Uterus (tissue), 4 donors: ENCODE measurements around the gene PREX1. TPM values are rescaled to one million over a fixed set of nuclear protein-coding genes. Genes with fewer than 3 reads are reported as not detected.

Experiments
- DNase-seq, 2 donors: peaks; one replicate each; pipeline ENCODE4 v3.0.0-alpha.2; 2019 to 2020
- H3K27ac ChIP-seq, 2 donors: fragments of 200-600 bp; sonication (generic); 1 replicate in 1 of 2; 2 replicates in 1 of 2; pipeline ENCODE4 v1.5.1; 2016 to 2018
- H3K27me3 ChIP-seq, 2 donors: fragments of 200-600 bp; sonication (generic); one replicate each; pipeline ENCODE4 v1.5.1; 2018 to 2019; ENCODE audit warnings: control low read depth in 1 of 2
- H3K36me3 ChIP-seq, 2 donors: fragments of 200-600 bp; sonication (generic); one replicate each; pipeline ENCODE4 v1.5.1; 2019; ENCODE audit warnings: control low read depth in 1 of 2
- H3K4me1 ChIP-seq, 2 donors: fragments of 200-600 bp; sonication (generic); one replicate each; pipeline ENCODE4 v1.5.1; 2018 to 2019; ENCODE audit warnings: control low read depth in 1 of 2
- H3K4me3 ChIP-seq, 2 donors: fragments of 200-600 bp; sonication (generic); 1 replicate in 1 of 2; 2 replicates in 1 of 2; pipeline ENCODE4 v1.5.1; 2018 to 2019; ENCODE audit warnings: mild to moderate bottlenecking in 1 of 2
- H3K9me3 ChIP-seq, 2 donors: fragments of 200-600 bp; sonication (generic); one replicate each; pipeline ENCODE4 v1.5.1; 2019; ENCODE audit warnings: control low read depth in 1 of 2
- CTCF ChIP-seq, 4 experiments: fragments of 200-600 bp in 2 of 4; fragments of 450-650 bp in 2 of 4; sonication (generic) in 2 of 4; IDR thresholded peaks; one replicate each; pipeline ENCODE4 v1.5.1; 2016 to 2019; ENCODE audit warnings: antibody characterized with exemption in 4 of 4, mild to moderate bottlenecking in 2 of 4, moderate library complexity in 1 of 4
- POLR2A ChIP-seq, 2 donors: fragments of 450-650 bp; IDR thresholded peaks; one replicate each; pipeline ENCODE4 v1.6.1; 2016; ENCODE audit warnings: antibody characterized with exemption in 2 of 2, mild to moderate bottlenecking in 1 of 2, moderate library complexity in 1 of 2
- intact Hi-C: fragments of 100-400 bp; cut with DNase I; formaldehyde crosslinking; loops from one replicate; pipeline ENCODE4 v1.15.1; 2023; ENCODE audit warnings: low total_unique reads
- total RNA-seq, 4 donors: library from RNA; depleted of rRNA in 3 of 4; stranded (reverse); fragments of >200 nt in 3 of 4; gene quantifications; one replicate each; pipeline versions ENCODE4 v1.1.0 to v1.2.4, GENCODE V29; 2014 to 2023
- donor health status: DM: yes; HTN: yes; CAD: no.

The PREX1 gene
- total RNA-seq, 4 donors from 2014 or later, result 3.6 to 19.7 (median 11.3) TPM

GRCh38 chr20:48720256-48720985 is 107.4 kb downstream of the PREX1 start:
- H3K4me1 ChIP-seq, result no peaks in the 10 kb centered on the region
- no peak for TF ChIP-seq POLR2A (IDR thresholded peaks at IDR 0.05)
- TF ChIP-seq CTCF (IDR thresholded peaks at IDR 0.05), result no peak

GRCh38 chr20:48719598-48720255 is 108.1 kb downstream of the PREX1 start:
- H3K9me3 ChIP-seq, result no peaks in the 10 kb centered on the region
- no peak overlapping the region for H3K4me3 ChIP-seq
- H3K27me3 ChIP-seq, result no peaks in the 10 kb centered on the region
- intact Hi-C loops, result no loop called here
- H3K27ac ChIP-seq, result no peak overlapping the region
- TF ChIP-seq POLR2A (IDR thresholded peaks at IDR 0.05) (no peak), CTCF (IDR thresholded peaks at IDR 0.05) (no peak)
- no peaks in the 10 kb centered on the region for H3K4me1 ChIP-seq
- DNase-seq, result no peak
- H3K36me3 ChIP-seq, result no peaks in the 10 kb centered on the region

More at GRCh38 chr20:48720256-48720985, 107.4 kb downstream of the PREX1 start:
- intact Hi-C loops, result no loop called here
- Histone ChIP-seq H3K4me3 (no peak overlapping the region), H3K27me3 (no peaks in the 10 kb centered on the region), H3K36me3 (no peaks in the 10 kb centered on the region), H3K27ac (no peak overlapping the region), H3K9me3 (no peaks in the 10 kb centered on the region)
- DNase-seq, result no peak

- intact Hi-C loops, result no loop called here
- Histone ChIP-seq H3K4me3 (no peak overlapping the region), H3K27me3 (no peaks in the 10 kb centered on the region), H3K4me1 (no peaks in the 10 kb centered on the region), H3K9me3 (no peaks in the 10 kb centered on the region), H3K36me3 (no peaks in the 10 kb centered on the region), H3K27ac (no peak overlapping the region)
- TF ChIP-seq CTCF (IDR thresholded peaks at IDR 0.05) (no peak), POLR2A (IDR thresholded peaks at IDR 0.05) (no peak)
- no peak for DNase-seq
These were observed 108.8 kb downstream of the PREX1 start for GRCh38 chr20:48718786-48719578.

GRCh38 chr20:48717680-48718223 is 110.0 kb downstream of the PREX1 start:
- TF ChIP-seq CTCF (IDR thresholded peaks at IDR 0.05) (no peak), POLR2A (IDR thresholded peaks at IDR 0.05) (no peak)
- H3K27ac ChIP-seq, result no peak overlapping the region
- intact Hi-C loops, result no loop called here

More at GRCh38 chr20:48717680-48718223, 110.0 kb downstream of the PREX1 start:
- Histone ChIP-seq H3K27me3 (no peaks in the 10 kb centered on the region), H3K4me3 (no peak overlapping the region), H3K4me1 (no peaks in the 10 kb centered on the region), H3K36me3 (no peaks in the 10 kb centered on the region), H3K9me3 (no peaks in the 10 kb centered on the region)
- DNase-seq, result no peak
